A549 (cell line): ENCODE measurements around the gene ERICH2.

Source experiments
- CBX8 ChIP-seq: fragments of 200-600 bp; sonication (generic); IDR thresholded peaks from 2 replicates; pipeline ENCODE4 v1.6.1; 2016
- CEBPB ChIP-seq, 2 experiments: fragments of >200 bp in 1 of 2; sonication (Bioruptor Twin) in 1 of 2; formaldehyde crosslinking in 1 of 2; IDR thresholded peaks; 2 replicates each; pipeline ENCODE4 v1.6.1; 2012 to 2016
- CTCF ChIP-seq: fragments of >200 bp; sonication (Bioruptor Twin); formaldehyde crosslinking; IDR thresholded peaks from 3 replicates; pipeline ENCODE4 v1.5.1; 2016
- EHF ChIP-seq: fragments of 250-450 bp; sonication (Bioruptor Pico); IDR thresholded peaks from 2 replicates; pipeline ENCODE4 v1.5.0; 2020; ENCODE audit warnings: mild to moderate bottlenecking
- FOSB ChIP-seq: fragments of 250-450 bp; sonication (Bioruptor Pico); IDR thresholded peaks from 2 replicates; pipeline ENCODE4 v1.5.0; 2020; ENCODE audit warnings: mild to moderate bottlenecking, moderate library complexity
- JUNB ChIP-seq: fragments of >200 bp; sonication (Bioruptor Twin); formaldehyde crosslinking; IDR thresholded peaks from 2 replicates; pipeline ENCODE4 v1.6.1; 2016
- MAFK ChIP-seq: fragments of 450-650 bp; IDR thresholded peaks from 2 replicates; pipeline ENCODE4 v1.6.1; 2014; ENCODE audit not compliant: partially characterized antibody
- MAX ChIP-seq: IDR thresholded peaks from 2 replicates; pipeline ENCODE4 v1.6.1; 2012
- NPAS2 ChIP-seq: fragments of 250-450 bp; sonication (Bioruptor Pico); IDR thresholded peaks from 2 replicates; pipeline ENCODE4 v1.8.0; 2022; ENCODE audit warnings: mild to moderate bottlenecking, moderate library complexity, borderline replicate concordance
- PBX3 ChIP-seq: IDR thresholded peaks from 2 replicates; pipeline ENCODE4 v1.6.1; 2012
- POLR2A ChIP-seq: IDR thresholded peaks from 2 replicates; pipeline ENCODE4 v1.6.1; 2012; ENCODE audit warnings: mild to moderate bottlenecking, low read length
- RAD21 ChIP-seq, 2 experiments: fragments of >200 bp in 1 of 2; sonication (Bioruptor Twin) in 1 of 2; formaldehyde crosslinking in 1 of 2; IDR thresholded peaks in 1 of 2; conservative IDR thresholded peaks in 1 of 2; 2 replicates in 1 of 2; 3 replicates in 1 of 2; pipeline ENCODE4 v1.6.1; 2012 to 2018; ENCODE audit warnings: inconsistent platforms in 1 of 2
- REST ChIP-seq: fragments of 200-600 bp; sonication (generic); IDR thresholded peaks from 2 replicates; pipeline ENCODE4 v1.6.1; 2016; ENCODE audit warnings: antibody characterized with exemption, mild to moderate bottlenecking, moderate library complexity

- TF ChIP-seq POLR2A (no peak), CEBPB (IDR thresholded peaks at IDR 0.05) (no peak), PBX3 (no peak), CBX8 (no peak), MAX (no peak), CTCF (no peak), EHF (no peak), NPAS2 (CRISPR knock-in tag) (no peak), RAD21 (conservative IDR thresholded peaks at IDR 0.05 in 1 of 2, IDR thresholded peaks at IDR 0.05 in 1 of 2) (no peak), MAFK (no peak), REST (no peak), FOSB (CRISPR knock-in tag) (no peak), JUNB (no peak)
Observed at GRCh38 chr2:170779304-170779703, 9.1 kb downstream of the ERICH2 start.
